GM19193 (cell line): ENCODE results near the gene PILRA.

Source experiments
- POLR2A ChIP-seq: IDR thresholded peaks from 4 replicates; pipeline ENCODE4 v1.6.1; 2011; ENCODE audit not compliant: insufficient read depth, insufficient read length; ENCODE audit errors: extremely low read depth

Gene PILRA

GRCh38 chr7:100401811-100402210, 28.5 kb downstream of the PILRA start:
- no peak for TF ChIP-seq POLR2A

GRCh38 chr7:100402241-100402640, 29.0 kb downstream of the PILRA start:
- no peak for TF ChIP-seq POLR2A

GRCh38 chr7:100406767-100407166, 33.5 kb downstream of the PILRA start:
- no peak for TF ChIP-seq POLR2A

- no peak for TF ChIP-seq POLR2A
These were observed 34.2 kb downstream of the PILRA start for GRCh38 chr7:100407285-100408180.

- TF ChIP-seq POLR2A = no peak
These were observed 37.8 kb downstream of the PILRA start for GRCh38 chr7:100411101-100411500.

GRCh38 chr7:100413346-100413745, 40.1 kb downstream of the PILRA start:
- TF ChIP-seq POLR2A = no peak

- TF ChIP-seq POLR2A = no peak
These were observed 40.6 kb downstream of the PILRA start for GRCh38 chr7:100413889-100414288.

- no peak for TF ChIP-seq POLR2A
These were observed 42.2 kb downstream of the PILRA start for GRCh38 chr7:100415448-100415847.

GRCh38 chr7:100418930-100419659, 45.8 kb downstream of the PILRA start:
- TF ChIP-seq POLR2A = no peak

GRCh38 chr7:100419660-100420226, 46.5 kb downstream of the PILRA start:
- TF ChIP-seq POLR2A = no peak

GRCh38 chr7:100423315-100423714, 50.0 kb downstream of the PILRA start:
- no peak for TF ChIP-seq POLR2A

- no peak for TF ChIP-seq POLR2A
These were observed 52.1 kb downstream of the PILRA start for GRCh38 chr7:100425347-100425746.

GRCh38 chr7:100426516-100426915, 53.2 kb downstream of the PILRA start:
- no peak for TF ChIP-seq POLR2A

GRCh38 chr7:100427762-100428198, 54.5 kb downstream of the PILRA start:
- TF ChIP-seq POLR2A = no peak

- TF ChIP-seq POLR2A = peak; percentile 100
These were observed 55.1 kb downstream of the PILRA start, which contains the start of gene ZCWPW1 for GRCh38 chr7:100428199-100428966. TSS of gene ZCWPW1 (minus strand) at chr7:100428703. CDS start at chr7:100420649, 8,054 bp downstream.
